Measurements from ENCODE around the gene RBFOX2.

DNA sequence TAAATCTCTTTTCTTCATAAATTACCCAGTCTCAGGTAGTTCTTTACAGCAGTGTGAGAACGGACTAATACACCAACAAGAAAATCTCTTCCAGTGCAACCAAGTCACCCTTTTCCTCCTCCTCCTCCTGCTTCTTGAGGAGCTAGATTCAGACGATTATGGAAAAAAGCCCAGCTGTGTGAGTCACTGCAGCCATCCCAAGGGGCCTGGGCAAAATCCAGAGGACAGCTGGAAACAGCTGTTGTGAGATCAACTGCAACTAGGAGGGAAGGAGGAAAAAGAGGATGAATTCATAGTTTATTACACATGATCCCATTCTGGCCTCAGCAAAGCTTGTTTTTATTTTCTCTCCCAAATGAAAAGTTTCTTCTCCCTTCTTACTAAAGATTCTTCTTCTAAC is 32.9 kb downstream of the RBFOX2 start:
- TF ChIP-seq, protein P1, sequence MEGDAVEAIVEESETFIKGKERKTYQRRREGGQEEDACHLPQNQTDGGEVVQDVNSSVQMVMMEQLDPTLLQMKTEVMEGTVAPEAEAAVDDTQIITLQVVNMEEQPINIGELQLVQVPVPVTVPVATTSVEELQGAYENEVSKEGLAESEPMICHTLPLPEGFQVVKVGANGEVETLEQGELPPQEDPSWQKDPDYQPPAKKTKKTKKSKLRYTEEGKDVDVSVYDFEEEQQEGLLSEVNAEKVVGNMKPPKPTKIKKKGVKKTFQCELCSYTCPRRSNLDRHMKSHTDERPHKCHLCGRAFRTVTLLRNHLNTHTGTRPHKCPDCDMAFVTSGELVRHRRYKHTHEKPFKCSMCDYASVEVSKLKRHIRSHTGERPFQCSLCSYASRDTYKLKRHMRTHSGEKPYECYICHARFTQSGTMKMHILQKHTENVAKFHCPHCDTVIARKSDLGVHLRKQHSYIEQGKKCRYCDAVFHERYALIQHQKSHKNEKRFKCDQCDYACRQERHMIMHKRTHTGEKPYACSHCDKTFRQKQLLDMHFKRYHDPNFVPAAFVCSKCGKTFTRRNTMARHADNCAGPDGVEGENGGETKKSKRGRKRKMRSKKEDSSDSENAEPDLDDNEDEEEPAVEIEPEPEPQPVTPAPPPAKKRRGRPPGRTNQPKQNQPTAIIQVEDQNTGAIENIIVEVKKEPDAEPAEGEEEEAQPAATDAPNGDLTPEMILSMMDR (IDR thresholded peaks at IDR 0.05), result no peak
- TF ChIP-seq EZH2 (IDR thresholded peaks at IDR 0.05; ENCODE audit: borderline replicate concordance, insufficient read depth, low read depth, low read length, poor library complexity, severe bottlenecking), result no peak

All from B cell (primary cell).